ENCODE results near the gene LIN9.

LIN9 gene

DNA sequence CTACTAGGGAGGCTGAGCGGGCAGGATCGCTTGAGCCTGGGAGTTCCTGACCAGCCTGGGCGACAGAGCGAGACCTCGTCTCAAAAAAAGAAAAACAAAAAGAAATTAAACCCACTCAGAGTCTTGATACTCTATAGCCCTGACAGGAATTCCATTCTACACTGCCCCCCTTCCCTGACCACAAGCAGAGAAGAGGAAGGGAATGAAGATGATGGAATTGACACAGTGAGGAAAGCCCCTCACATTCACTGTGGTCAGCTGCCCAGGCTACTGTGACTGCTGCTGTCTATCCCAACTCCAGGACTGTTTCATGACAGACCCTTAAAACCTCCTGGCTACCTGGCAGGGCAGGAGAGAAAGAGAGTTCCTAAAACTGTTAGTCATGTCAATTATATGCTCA lies 12.1 kb downstream of the LIN9 start:
- Histone ChIP-seq H3K4me2 (no peak overlapping the region), H3K79me2 (ENCODE audit: insufficient read depth, low read depth) (peaks cover 10% of the 10 kb centered on the region; the same call in 1 of the 2 replicates), H4K20me1 (ENCODE audit: insufficient read depth) (no peaks in the 10 kb centered on the region), H3K27me3 (ENCODE audit: insufficient read depth, low read depth) (no peaks in the 10 kb centered on the region), H3K27ac (no peak overlapping the region), H3K36me3 (ENCODE audit: insufficient read depth) (peaks cover 5% of the 10 kb centered on the region; the same call in 1 of the 2 replicates), H3K4me3 (IDR thresholded peaks at IDR 0.05; ENCODE audit: insufficient read depth, low read depth, low read length) (no peak overlapping the region), H3K9ac (no peak overlapping the region), H2AFZ (ENCODE audit: low read depth) (no peak overlapping the region), H3K4me1 (ENCODE audit: low read depth, poor library complexity, severe bottlenecking) (no peaks in the 10 kb centered on the region)
- TF ChIP-seq, protein P1, sequence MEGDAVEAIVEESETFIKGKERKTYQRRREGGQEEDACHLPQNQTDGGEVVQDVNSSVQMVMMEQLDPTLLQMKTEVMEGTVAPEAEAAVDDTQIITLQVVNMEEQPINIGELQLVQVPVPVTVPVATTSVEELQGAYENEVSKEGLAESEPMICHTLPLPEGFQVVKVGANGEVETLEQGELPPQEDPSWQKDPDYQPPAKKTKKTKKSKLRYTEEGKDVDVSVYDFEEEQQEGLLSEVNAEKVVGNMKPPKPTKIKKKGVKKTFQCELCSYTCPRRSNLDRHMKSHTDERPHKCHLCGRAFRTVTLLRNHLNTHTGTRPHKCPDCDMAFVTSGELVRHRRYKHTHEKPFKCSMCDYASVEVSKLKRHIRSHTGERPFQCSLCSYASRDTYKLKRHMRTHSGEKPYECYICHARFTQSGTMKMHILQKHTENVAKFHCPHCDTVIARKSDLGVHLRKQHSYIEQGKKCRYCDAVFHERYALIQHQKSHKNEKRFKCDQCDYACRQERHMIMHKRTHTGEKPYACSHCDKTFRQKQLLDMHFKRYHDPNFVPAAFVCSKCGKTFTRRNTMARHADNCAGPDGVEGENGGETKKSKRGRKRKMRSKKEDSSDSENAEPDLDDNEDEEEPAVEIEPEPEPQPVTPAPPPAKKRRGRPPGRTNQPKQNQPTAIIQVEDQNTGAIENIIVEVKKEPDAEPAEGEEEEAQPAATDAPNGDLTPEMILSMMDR (conservative IDR thresholded peaks at IDR 0.05; ENCODE audit: low read depth, low read length) = no peak

DNA sequence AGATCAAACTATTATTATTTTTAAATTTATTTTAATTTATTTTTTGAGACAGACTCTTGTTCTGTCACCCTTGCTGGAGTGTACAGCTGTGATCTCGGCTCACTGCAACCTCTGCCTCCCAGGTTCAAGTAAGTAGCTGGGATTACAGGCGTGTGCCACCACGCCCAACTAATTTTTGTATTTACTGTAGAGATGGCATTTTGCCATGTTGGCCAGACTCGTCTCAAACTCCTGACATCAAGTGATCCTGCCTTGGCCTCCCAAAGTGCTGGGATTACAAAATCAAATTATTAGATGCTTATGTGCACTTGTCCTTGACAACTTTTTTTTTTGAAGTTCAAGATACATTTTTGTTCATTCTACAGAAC lies 15.4 kb downstream of the LIN9 start:
- no peaks in the 10 kb centered on the region for H3K79me2 ChIP-seq (ENCODE audit: insufficient read depth, low read depth)
- H4K20me1 ChIP-seq (ENCODE audit: insufficient read depth) = no peaks in the 10 kb centered on the region; the same call in 1 of the 2 replicates
- no peak overlapping the region for H3K27ac ChIP-seq
- H3K4me3 ChIP-seq (IDR thresholded peaks at IDR 0.05; ENCODE audit: insufficient read depth, low read depth, low read length) = no peak overlapping the region
- no peak overlapping the region for H2AFZ ChIP-seq (ENCODE audit: low read depth)
- no peaks in the 10 kb centered on the region for H3K27me3 ChIP-seq (ENCODE audit: insufficient read depth, low read depth)
- H3K4me1 ChIP-seq (ENCODE audit: low read depth, poor library complexity, severe bottlenecking) = no peaks in the 10 kb centered on the region
- H3K9ac ChIP-seq = no peak overlapping the region
- H3K4me2 ChIP-seq = no peak overlapping the region
- TF ChIP-seq, protein P1 (conservative IDR thresholded peaks at IDR 0.05; ENCODE audit: low read depth, low read length) = no peak
- peaks cover 5% of the 10 kb centered on the region; the same call in 1 of the 2 replicates for H3K36me3 ChIP-seq (ENCODE audit: insufficient read depth)

DNA sequence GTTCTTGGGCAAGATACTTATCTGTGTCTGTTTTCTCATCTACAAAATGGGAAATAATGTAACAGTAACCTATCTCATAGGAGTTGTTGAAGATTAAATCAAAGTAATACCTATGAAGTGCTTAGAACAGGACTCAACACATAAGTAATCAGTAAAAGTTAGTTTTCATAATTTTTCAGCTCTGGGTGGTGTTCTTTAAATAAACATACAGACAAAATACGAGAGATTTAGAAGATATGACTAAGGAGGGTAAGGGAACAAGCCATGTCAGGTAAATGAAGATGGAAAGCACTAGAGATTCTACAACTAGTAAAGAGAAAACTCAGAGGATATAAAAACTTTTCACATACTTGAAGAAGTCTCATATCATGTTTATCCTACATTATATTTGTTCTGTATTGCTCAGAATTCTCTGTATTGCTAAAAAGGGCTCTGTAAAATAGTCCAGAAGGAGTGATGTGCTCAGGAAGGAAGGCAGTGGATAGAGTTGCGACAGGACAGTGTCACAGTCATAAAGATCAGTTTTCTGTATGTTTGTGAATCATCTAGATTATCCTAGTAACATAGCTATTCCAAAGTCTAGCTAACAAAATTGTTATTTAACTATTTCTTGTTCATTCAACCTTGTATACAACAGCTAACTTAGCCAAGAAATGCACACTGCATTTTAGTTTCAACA lies 16.0 kb downstream of the LIN9 start:
- no peak overlapping the region for H2AFZ ChIP-seq (ENCODE audit: low read depth)
- no peaks in the 10 kb centered on the region; the same call in 1 of the 2 replicates for H4K20me1 ChIP-seq (ENCODE audit: insufficient read depth)
- H3K4me3 ChIP-seq (IDR thresholded peaks at IDR 0.05; ENCODE audit: insufficient read depth, low read depth, low read length) = no peak overlapping the region
- peaks cover under 1% of the 10 kb centered on the region; the same call in 1 of the 2 replicates for H3K36me3 ChIP-seq (ENCODE audit: insufficient read depth)
- no peaks in the 10 kb centered on the region for H3K79me2 ChIP-seq (ENCODE audit: insufficient read depth, low read depth)
- H3K4me2 ChIP-seq = no peak overlapping the region
- no peak overlapping the region for H3K9ac ChIP-seq
- no peak overlapping the region for H3K27ac ChIP-seq
- no peaks in the 10 kb centered on the region for H3K27me3 ChIP-seq (ENCODE audit: insufficient read depth, low read depth)
- H3K4me1 ChIP-seq (ENCODE audit: low read depth, poor library complexity, severe bottlenecking) = no peaks in the 10 kb centered on the region
- TF ChIP-seq, protein P1 (conservative IDR thresholded peaks at IDR 0.05; ENCODE audit: low read depth, low read length) = no peak

DNA sequence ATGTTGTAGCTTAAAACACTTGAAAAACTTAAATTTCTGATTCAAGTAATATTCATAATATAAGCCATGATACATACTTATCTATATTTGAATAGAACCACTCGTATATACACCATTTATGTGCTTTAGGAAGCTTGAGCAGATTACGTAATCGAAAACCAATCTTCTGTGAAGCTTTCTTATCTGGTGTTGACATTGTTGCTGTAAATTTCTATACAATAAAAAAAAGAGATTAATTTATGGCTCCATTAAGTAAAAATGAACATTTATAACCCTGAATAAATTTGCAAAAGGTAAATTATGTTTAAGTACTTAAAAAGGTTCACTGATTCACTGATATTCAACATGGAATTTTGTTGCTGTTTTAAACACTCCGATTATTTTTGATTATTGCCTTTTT lies 21.4 kb downstream of the LIN9 start:
- TF ChIP-seq, protein P1 (conservative IDR thresholded peaks at IDR 0.05; ENCODE audit: low read depth, low read length) = no peak
- no peaks in the 10 kb centered on the region for H3K79me2 ChIP-seq (ENCODE audit: insufficient read depth, low read depth)
- no peak overlapping the region for H3K9ac ChIP-seq
- H3K4me3 ChIP-seq (IDR thresholded peaks at IDR 0.05; ENCODE audit: insufficient read depth, low read depth, low read length) = no peak overlapping the region
- H3K27ac ChIP-seq = no peak overlapping the region
- H4K20me1 ChIP-seq (ENCODE audit: insufficient read depth) = no peaks in the 10 kb centered on the region; the same call in 1 of the 2 replicates
- H3K4me1 ChIP-seq (ENCODE audit: low read depth, poor library complexity, severe bottlenecking) = no peaks in the 10 kb centered on the region
- no peak overlapping the region for H2AFZ ChIP-seq (ENCODE audit: low read depth)
- H3K4me2 ChIP-seq = no peak overlapping the region
- H3K27me3 ChIP-seq (ENCODE audit: insufficient read depth, low read depth) = no peaks in the 10 kb centered on the region
- H3K36me3 ChIP-seq (ENCODE audit: insufficient read depth) = peaks cover 9% of the 10 kb centered on the region
